Measurements from ENCODE around the gene ARRB1. TPM values are rescaled to one million over a fixed set of nuclear protein-coding genes. Genes with fewer than 3 reads are reported as not detected.

ARRB1 gene
- total and polyA plus RNA-seq, 9 of the 15 experiments (the other 6 are each of a cell fraction or from before 2014, with no cell fraction given) = 6.6 to 45.4 (median 28.5) TPM

DNA sequence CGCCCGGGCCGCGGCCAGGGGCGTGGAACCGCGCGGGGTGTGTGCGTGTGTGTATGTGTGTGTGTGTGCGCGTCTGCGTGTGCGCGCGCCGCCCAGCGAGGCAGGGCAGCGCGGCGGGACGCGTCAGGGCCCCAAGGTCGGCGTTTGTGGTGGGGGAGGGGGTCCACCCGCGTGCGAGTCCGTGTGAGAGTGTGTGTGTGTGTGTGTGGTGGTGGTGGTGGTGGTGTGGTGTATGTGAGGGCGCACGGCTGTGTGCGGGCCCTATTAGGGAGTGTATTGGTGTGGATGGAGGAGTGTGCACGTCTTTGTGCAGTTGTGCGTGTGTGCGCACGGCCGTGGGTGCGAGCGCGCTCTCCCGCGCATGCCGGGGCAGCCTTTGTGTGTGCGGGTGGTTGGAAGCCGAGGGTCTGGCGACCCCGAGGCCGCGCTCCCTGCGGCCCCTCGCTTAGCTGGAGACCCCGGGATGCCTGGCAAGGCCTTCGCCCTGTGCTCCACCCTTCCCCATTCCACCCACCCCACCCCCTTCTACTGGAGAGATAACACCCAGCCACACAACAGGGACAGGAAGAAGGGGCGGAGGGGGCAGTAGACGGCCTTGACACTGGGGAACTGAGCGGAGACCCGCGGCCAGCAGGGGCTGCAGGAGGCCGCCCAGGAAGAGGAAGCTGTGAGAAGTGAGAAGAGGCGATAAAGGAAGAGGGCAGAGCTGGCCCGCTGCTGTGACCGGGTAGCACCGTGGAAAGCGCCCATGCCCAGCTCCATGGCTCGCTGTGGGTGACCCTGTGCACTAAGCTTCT is 528 bp upstream of the ARRB1 start (continued):
- TF ChIP-seq, protein P1, sequence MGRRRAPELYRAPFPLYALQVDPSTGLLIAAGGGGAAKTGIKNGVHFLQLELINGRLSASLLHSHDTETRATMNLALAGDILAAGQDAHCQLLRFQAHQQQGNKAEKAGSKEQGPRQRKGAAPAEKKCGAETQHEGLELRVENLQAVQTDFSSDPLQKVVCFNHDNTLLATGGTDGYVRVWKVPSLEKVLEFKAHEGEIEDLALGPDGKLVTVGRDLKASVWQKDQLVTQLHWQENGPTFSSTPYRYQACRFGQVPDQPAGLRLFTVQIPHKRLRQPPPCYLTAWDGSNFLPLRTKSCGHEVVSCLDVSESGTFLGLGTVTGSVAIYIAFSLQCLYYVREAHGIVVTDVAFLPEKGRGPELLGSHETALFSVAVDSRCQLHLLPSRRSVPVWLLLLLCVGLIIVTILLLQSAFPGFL (CRISPR knock-in tag; IDR thresholded peaks at IDR 0.05) = no peak
- no peak for TF ChIP-seq SETDB1 (IDR thresholded peaks at IDR 0.05; ENCODE audit: low read length)
- TF ChIP-seq, protein P2, sequence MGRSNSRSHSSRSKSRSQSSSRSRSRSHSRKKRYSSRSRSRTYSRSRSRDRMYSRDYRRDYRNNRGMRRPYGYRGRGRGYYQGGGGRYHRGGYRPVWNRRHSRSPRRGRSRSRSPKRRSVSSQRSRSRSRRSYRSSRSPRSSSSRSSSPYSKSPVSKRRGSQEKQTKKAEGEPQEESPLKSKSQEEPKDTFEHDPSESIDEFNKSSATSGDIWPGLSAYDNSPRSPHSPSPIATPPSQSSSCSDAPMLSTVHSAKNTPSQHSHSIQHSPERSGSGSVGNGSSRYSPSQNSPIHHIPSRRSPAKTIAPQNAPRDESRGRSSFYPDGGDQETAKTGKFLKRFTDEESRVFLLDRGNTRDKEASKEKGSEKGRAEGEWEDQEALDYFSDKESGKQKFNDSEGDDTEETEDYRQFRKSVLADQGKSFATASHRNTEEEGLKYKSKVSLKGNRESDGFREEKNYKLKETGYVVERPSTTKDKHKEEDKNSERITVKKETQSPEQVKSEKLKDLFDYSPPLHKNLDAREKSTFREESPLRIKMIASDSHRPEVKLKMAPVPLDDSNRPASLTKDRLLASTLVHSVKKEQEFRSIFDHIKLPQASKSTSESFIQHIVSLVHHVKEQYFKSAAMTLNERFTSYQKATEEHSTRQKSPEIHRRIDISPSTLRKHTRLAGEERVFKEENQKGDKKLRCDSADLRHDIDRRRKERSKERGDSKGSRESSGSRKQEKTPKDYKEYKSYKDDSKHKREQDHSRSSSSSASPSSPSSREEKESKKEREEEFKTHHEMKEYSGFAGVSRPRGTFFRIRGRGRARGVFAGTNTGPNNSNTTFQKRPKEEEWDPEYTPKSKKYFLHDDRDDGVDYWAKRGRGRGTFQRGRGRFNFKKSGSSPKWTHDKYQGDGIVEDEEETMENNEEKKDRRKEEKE (IDR thresholded peaks at IDR 0.05; ENCODE audit: borderline replicate concordance in 1 of 2, control insufficient read depth in 1 of 2, low read depth in 2 of 2, low read length in 1 of 2) = 0 out of 4 replicates have a peak, but pooled peaks of 1 of the 2 experiments have one; percentile 69
- TF ChIP-seq, protein P3, sequence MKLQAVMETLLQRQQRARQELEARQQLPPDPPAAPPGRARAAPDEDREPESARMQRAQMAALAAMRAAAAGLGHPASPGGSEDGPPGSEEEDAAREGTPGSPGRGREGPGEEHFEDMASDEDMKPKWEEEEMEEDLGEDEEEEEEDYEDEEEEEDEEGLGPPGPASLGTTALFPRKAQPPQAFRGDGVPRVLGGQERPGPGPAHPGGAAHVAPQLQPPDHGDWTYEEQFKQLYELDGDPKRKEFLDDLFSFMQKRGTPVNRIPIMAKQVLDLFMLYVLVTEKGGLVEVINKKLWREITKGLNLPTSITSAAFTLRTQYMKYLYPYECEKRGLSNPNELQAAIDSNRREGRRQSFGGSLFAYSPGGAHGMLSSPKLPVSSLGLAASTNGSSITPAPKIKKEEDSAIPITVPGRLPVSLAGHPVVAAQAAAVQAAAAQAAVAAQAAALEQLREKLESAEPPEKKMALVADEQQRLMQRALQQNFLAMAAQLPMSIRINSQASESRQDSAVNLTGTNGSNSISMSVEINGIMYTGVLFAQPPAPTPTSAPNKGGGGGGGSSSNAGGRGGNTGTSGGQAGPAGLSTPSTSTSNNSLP (IDR thresholded peaks at IDR 0.05; ENCODE audit: borderline replicate concordance, low read depth, low read length) = no peak
- TF ChIP-seq L3MBTL2 (IDR thresholded peaks at IDR 0.05) = peak; percentile 45; the same call in 1 of the 2 replicates
- TF ChIP-seq, protein P4, sequence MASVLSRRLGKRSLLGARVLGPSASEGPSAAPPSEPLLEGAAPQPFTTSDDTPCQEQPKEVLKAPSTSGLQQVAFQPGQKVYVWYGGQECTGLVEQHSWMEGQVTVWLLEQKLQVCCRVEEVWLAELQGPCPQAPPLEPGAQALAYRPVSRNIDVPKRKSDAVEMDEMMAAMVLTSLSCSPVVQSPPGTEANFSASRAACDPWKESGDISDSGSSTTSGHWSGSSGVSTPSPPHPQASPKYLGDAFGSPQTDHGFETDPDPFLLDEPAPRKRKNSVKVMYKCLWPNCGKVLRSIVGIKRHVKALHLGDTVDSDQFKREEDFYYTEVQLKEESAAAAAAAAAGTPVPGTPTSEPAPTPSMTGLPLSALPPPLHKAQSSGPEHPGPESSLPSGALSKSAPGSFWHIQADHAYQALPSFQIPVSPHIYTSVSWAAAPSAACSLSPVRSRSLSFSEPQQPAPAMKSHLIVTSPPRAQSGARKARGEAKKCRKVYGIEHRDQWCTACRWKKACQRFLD (CRISPR knock-in tag; IDR thresholded peaks at IDR 0.05) = peak; percentile 58; the same call in 1 of the 2 replicates
- peak; percentile 28 for TF ChIP-seq TAF1 (IDR thresholded peaks at IDR 0.05; ENCODE audit: control insufficient read depth, extremely low read depth, insufficient read depth, low read length, severe bottlenecking)
- TF ChIP-seq GATAD2B (IDR thresholded peaks at IDR 0.05; ENCODE audit: borderline replicate concordance) = peak; percentile 72; the same call in 1 of the 2 replicates
- no peak for TF ChIP-seq ZSCAN32 (CRISPR knock-in tag; IDR thresholded peaks at IDR 0.05)
- TF ChIP-seq NFXL1 (CRISPR knock-in tag; IDR thresholded peaks at IDR 0.05) = no peak
- TF ChIP-seq KLF1 (tag; IDR thresholded peaks at IDR 0.05) = peak; percentile 70; the same call in 1 of the 2 replicates
- no peak for TF ChIP-seq SMARCC2 (IDR thresholded peaks at IDR 0.05; ENCODE audit: low read depth)
- peak; percentile 40; the same call in 1 of the 2 replicates for TF ChIP-seq ZKSCAN1 (IDR thresholded peaks at IDR 0.05; ENCODE audit: low read depth, low read length)
- 0 out of 2 replicates have a peak, but pooled peaks have one; percentile 63 for TF ChIP-seq SMARCE1 (IDR thresholded peaks at IDR 0.05)
- TF ChIP-seq SPI1 (IDR thresholded peaks at IDR 0.05; ENCODE audit: borderline replicate concordance, low read depth, low read length) = peak; percentile 61; the same call in 1 of the 2 replicates
- peak; percentile 68 for TF ChIP-seq CREM (IDR thresholded peaks at IDR 0.05; ENCODE audit: low read depth)
- peak; percentile 89 for TF ChIP-seq CXXC5 (CRISPR knock-in tag; IDR thresholded peaks at IDR 0.05)
- peak; percentile 86; the same call in 1 of the 2 replicates for TF ChIP-seq HLTF (IDR thresholded peaks at IDR 0.05)
- peak; percentile 45; the same call in 1 of the 2 replicates for TF ChIP-seq RNF2 (IDR thresholded peaks at IDR 0.05)
- TF ChIP-seq CBX8 (IDR thresholded peaks at IDR 0.05; ENCODE audit: borderline replicate concordance, extremely low read depth, low read depth, low read length, poor library complexity, severe bottlenecking) = no peak
